GM18505 (cell line): ENCODE measurements around the gene COL17A1.

Experiments used
- ATAC-seq: cut with Tn5 transposase; IDR thresholded peaks from one replicate; pipeline ENCODE4 v1.9.1; 2021; ENCODE audit not compliant: unreplicated experiment
- POLR2A ChIP-seq: IDR thresholded peaks from 4 replicates; pipeline ENCODE4 v1.6.1; 2011; ENCODE audit warnings: borderline replicate concordance; ENCODE audit not compliant: insufficient read depth, insufficient read length; ENCODE audit errors: extremely low read depth

The COL17A1 gene

GRCh38 chr10:104040382-104040781, 45.3 kb downstream of the COL17A1 start:
- no peak for ATAC-seq
- TF ChIP-seq POLR2A, result no peak

GRCh38 chr10:104038958-104039752, 46.5 kb downstream of the COL17A1 start:
- no peak for ATAC-seq
- TF ChIP-seq POLR2A, result no peak

- no peak for TF ChIP-seq POLR2A
- no peak for ATAC-seq
Observed at GRCh38 chr10:104038537-104038936, 47.1 kb downstream of the COL17A1 start.

- no peak for TF ChIP-seq POLR2A
- ATAC-seq, result no peak
Observed at GRCh38 chr10:104037261-104037951, 48.3 kb downstream of the COL17A1 start.

GRCh38 chr10:104036518-104037260, 49.0 kb downstream of the COL17A1 start:
- no peak for ATAC-seq
- TF ChIP-seq POLR2A, result no peak

GRCh38 chr10:104036069-104036384, 49.7 kb downstream of the COL17A1 start:
- no peak for ATAC-seq
- TF ChIP-seq POLR2A, result no peak

- no peak for TF ChIP-seq POLR2A
- ATAC-seq, result no peak
Observed at GRCh38 chr10:104035194-104036068, 50.2 kb downstream of the COL17A1 start.

- TF ChIP-seq POLR2A, result no peak
- ATAC-seq, result no peak
Observed at GRCh38 chr10:104034401-104035193, 51.1 kb downstream of the COL17A1 start.

GRCh38 chr10:104033966-104034365, 51.7 kb downstream of the COL17A1 start:
- TF ChIP-seq POLR2A, result no peak
- no peak for ATAC-seq

- ATAC-seq, result no peak
- TF ChIP-seq POLR2A, result no peak
Observed at GRCh38 chr10:104033401-104033930, 52.2 kb downstream of the COL17A1 start.

GRCh38 chr10:104032144-104032775, 53.4 kb downstream of the COL17A1 start:
- no peak for ATAC-seq

More at GRCh38 chr10:104032144-104032775, 53.4 kb downstream of the COL17A1 start:
- no peak for TF ChIP-seq POLR2A
